Measurements from ENCODE around the gene SENP7.

The SENP7 gene

DNA sequence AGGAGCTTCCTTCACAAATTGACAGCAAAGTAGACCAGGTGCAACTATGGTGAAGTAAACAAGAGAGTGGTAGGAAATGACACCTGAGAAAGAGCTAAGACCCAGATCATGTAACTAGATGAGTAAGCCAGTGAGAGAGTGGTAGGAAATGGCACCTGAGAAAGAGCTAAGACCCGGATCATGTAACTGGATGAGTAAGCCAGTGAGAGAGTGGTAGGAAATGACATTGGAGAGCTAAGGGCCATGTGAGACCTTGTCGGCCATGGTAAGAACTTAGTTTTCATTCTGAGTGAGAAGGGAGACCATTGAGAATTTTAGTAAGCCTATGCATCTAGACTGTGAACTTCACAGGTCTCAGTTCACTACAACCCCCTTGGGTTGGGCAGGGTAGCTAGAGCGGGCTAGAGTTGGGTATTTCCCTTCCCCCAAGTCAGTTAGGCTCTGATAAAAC lies 5.4 kb upstream of the SENP7 start:
- H3K36me3 ChIP-seq (ENCODE audit: control insufficient read depth, insufficient read depth, low read length): no peaks in the 10 kb centered on the region
- H3K4me3 ChIP-seq (replicated peaks; ENCODE audit: low read depth, low read length): peak overlapping the region; percentile 43
- H3K27me3 ChIP-seq (replicated peaks; ENCODE audit: control insufficient read depth, insufficient read depth, low read length): no peaks in the 10 kb centered on the region
- TF ChIP-seq, protein P1, sequence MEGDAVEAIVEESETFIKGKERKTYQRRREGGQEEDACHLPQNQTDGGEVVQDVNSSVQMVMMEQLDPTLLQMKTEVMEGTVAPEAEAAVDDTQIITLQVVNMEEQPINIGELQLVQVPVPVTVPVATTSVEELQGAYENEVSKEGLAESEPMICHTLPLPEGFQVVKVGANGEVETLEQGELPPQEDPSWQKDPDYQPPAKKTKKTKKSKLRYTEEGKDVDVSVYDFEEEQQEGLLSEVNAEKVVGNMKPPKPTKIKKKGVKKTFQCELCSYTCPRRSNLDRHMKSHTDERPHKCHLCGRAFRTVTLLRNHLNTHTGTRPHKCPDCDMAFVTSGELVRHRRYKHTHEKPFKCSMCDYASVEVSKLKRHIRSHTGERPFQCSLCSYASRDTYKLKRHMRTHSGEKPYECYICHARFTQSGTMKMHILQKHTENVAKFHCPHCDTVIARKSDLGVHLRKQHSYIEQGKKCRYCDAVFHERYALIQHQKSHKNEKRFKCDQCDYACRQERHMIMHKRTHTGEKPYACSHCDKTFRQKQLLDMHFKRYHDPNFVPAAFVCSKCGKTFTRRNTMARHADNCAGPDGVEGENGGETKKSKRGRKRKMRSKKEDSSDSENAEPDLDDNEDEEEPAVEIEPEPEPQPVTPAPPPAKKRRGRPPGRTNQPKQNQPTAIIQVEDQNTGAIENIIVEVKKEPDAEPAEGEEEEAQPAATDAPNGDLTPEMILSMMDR (IDR thresholded peaks at IDR 0.05; ENCODE audit: insufficient read depth, low read length, poor library complexity, severe bottlenecking): no peak
- DNase-seq (ENCODE audit: extremely low read depth, insufficient read length): peak; percentile 51

DNA sequence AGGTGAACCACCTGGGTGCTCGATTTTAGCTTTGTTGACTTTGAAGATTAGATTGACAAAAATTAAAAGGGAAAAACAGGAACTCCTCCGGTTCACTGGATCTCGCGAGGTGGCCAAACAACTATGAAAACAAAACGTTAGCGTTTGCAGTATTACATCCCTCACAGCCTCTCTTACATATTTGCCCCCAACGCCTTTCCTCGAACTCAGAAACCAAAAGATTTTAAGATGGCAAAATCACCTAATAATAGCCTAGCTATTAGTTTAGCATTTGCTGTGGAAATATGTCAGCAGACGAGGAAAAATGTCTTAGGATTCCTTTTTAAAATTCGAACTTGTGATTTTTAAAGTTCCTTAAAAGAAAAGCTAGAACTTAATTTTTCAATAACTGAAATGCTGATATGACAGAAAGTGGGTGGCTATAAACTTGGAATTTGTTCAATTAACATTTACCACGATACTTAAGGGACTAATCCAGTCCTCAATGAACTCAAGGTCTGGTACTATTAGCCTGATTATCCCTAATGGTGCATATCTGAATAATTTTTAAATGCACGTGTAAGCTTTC lies 491 bp upstream of the SENP7 start:
- DNase-seq (ENCODE audit: extremely low read depth, insufficient read length): no peak
- TF ChIP-seq, protein P1 (IDR thresholded peaks at IDR 0.05; ENCODE audit: insufficient read depth, low read length, poor library complexity, severe bottlenecking): no peak

DNA sequence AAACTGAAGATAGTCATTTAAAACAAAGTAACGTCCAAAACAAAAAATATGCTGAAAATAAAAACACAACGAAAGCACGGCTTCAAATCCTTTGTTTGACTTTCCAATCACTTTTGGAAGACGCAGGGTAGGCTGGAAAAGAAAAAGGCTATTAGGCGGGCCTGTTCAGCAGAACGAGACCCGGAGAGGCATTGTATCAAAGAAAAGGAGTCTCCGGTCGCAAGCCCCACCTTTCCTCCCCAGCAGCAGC lies 691 bp downstream of the SENP7 start:
- no peak for DNase-seq (ENCODE audit: extremely low read depth, insufficient read length)
- TF ChIP-seq, protein P1 (IDR thresholded peaks at IDR 0.05; ENCODE audit: insufficient read depth, low read length, poor library complexity, severe bottlenecking): no peak

More for the DNA sequence above, 491 bp upstream of the SENP7 start:
- Histone ChIP-seq H3K36me3 (ENCODE audit: control insufficient read depth, insufficient read depth, low read length) (no peaks in the 10 kb centered on the region), H3K4me3 (replicated peaks; ENCODE audit: low read depth, low read length) (peak overlapping the region; percentile 78), H3K27me3 (replicated peaks; ENCODE audit: control insufficient read depth, insufficient read depth, low read length) (no peaks in the 10 kb centered on the region)

DNA sequence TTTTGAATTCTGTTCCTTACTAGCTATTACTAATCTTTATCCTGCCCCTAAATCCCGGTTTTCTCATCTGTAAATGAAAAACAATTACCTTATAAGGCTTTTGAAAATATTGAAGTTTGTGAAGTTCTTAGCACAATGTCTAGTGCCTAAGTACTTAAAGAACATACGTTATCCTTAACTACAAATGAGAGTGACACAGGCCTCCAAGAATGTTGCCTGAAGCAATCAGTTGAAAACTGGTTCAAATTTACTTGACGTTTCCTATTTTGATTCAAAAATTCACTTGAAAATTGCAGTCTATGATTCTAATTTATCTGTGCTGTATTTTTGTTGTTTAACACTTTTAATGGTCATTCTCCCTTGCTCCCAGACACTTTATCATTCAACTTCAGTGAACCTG lies 3.2 kb downstream of the SENP7 start:
- Histone ChIP-seq H3K36me3 (ENCODE audit: control insufficient read depth, insufficient read depth, low read length) (no peaks in the 10 kb centered on the region; the same call in 1 of the 2 replicates), H3K27me3 (replicated peaks; ENCODE audit: control insufficient read depth, insufficient read depth, low read length) (no peaks in the 10 kb centered on the region), H3K4me3 (replicated peaks; ENCODE audit: low read depth, low read length) (no peak overlapping the region)
- DNase-seq (ENCODE audit: extremely low read depth, insufficient read length): no peak
- TF ChIP-seq, protein P1 (IDR thresholded peaks at IDR 0.05; ENCODE audit: insufficient read depth, low read length, poor library complexity, severe bottlenecking): no peak

More for the DNA sequence above, 691 bp downstream of the SENP7 start:
- Histone ChIP-seq H3K36me3 (ENCODE audit: control insufficient read depth, insufficient read depth, low read length) (no peaks in the 10 kb centered on the region), H3K27me3 (replicated peaks; ENCODE audit: control insufficient read depth, insufficient read depth, low read length) (no peaks in the 10 kb centered on the region), H3K4me3 (replicated peaks; ENCODE audit: low read depth, low read length) (peak overlapping the region; percentile 78)

DNA sequence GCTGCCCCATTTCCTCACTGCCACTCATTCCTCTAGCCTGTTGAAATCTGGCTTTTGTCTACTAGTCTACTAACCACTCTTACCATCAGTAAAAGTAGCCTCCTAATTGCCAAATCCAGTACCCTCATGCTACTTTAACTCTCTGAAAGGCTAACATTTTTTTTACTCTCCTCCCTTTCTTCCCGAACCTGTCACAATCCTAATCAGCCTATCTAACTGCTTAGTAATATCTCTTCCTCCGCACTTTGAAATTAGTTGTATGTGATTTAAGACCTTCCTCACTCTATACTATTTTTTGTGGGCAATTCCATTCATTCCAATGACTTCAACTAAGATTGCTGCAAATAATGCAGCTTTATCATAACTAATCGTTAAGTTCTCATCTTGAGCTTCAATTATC lies 3.7 kb downstream of the SENP7 start:
- no peaks in the 10 kb centered on the region for H3K27me3 ChIP-seq (replicated peaks; ENCODE audit: control insufficient read depth, insufficient read depth, low read length)
- no peak overlapping the region for H3K4me3 ChIP-seq (replicated peaks; ENCODE audit: low read depth, low read length)
- no peak for DNase-seq (ENCODE audit: extremely low read depth, insufficient read length)
- TF ChIP-seq, protein P1 (IDR thresholded peaks at IDR 0.05; ENCODE audit: insufficient read depth, low read length, poor library complexity, severe bottlenecking): no peak
- H3K36me3 ChIP-seq (ENCODE audit: control insufficient read depth, insufficient read depth, low read length): no peaks in the 10 kb centered on the region; the same call in 1 of the 2 replicates

DNA sequence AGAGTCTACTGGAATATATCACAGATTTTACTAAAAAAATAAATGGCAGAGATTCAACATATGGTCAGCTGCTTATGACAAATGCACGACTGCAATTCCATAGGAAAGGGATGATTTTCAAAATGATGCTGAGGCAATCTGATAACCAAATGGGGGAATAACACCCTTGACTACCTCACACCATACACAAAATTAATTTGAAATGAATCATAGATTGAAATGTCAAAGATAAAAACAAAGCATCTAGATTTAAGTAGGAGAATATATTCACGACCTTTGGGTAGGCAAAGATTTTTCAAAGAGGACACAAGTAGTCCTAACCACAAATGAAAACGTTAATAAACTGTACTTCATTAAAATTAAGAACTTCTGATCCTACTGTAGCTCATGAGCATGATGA lies 11.2 kb downstream of the SENP7 start:
- H3K27me3 ChIP-seq (replicated peaks; ENCODE audit: control insufficient read depth, insufficient read depth, low read length): no peaks in the 10 kb centered on the region
- no peak for DNase-seq (ENCODE audit: extremely low read depth, insufficient read length)
- TF ChIP-seq, protein P1 (IDR thresholded peaks at IDR 0.05; ENCODE audit: insufficient read depth, low read length, poor library complexity, severe bottlenecking): no peak
- no peak overlapping the region for H3K4me3 ChIP-seq (replicated peaks; ENCODE audit: low read depth, low read length)
- H3K36me3 ChIP-seq (ENCODE audit: control insufficient read depth, insufficient read depth, low read length): no peaks in the 10 kb centered on the region; the same call in 1 of the 2 replicates
